Activated naive CD4-positive, alpha-beta T cell (primary cell): ENCODE results near the gene MS4A2.
"Not testable (repeated sequence)": the region's sequence is repeated elsewhere in the genome, so short reads cannot be mapped to it uniquely, and the experiment has no call there.

ENCODE experiments used
- DNase-seq, 4 experiments: peaks; one replicate each; lab custom pipeline; 2025; lab: John Stamatoyannopoulos, UW

Gene MS4A2

GRCh38 chr11:60088364-60088763, at the start of gene MS4A2:
Gene MS4A2 (plus strand): TSS chr11:60088664. CDS start chr11:60088766, 102 bp downstream.
- DNase-seq = no peak

- DNase-seq = no peak
Observed at GRCh38 chr11:60040109-60040508, 48.4 kb upstream of the MS4A2 start, which contains the start of gene OOSP2. Gene OOSP2 (plus strand): TSS chr11:60040409. CDS start chr11:60040460, 51 bp downstream.

GRCh38 chr11:60050422-60050821, 38.0 kb upstream of the MS4A2 start:
- not testable (repeated sequence) for DNase-seq

- not testable (repeated sequence) for DNase-seq
Observed at GRCh38 chr11:60050839-60051238, 37.6 kb upstream of the MS4A2 start.

- DNase-seq = no peak
Observed at GRCh38 chr11:60056349-60056969, 32.0 kb upstream of the MS4A2 start, which contains the start of gene MS4A3. Gene MS4A3 (plus strand): TSS chr11:60056665. CDS start chr11:60061161, 4,496 bp downstream.

- DNase-seq = no peak
Observed at GRCh38 chr11:60059052-60059451, 29.4 kb upstream of the MS4A2 start.

GRCh38 chr11:60059521-60060240, 28.8 kb upstream of the MS4A2 start:
- no peak for DNase-seq

GRCh38 chr11:60064111-60064510, 24.4 kb upstream of the MS4A2 start:
- DNase-seq = no peak

GRCh38 chr11:60065801-60066200, 22.7 kb upstream of the MS4A2 start:
- no peak for DNase-seq

GRCh38 chr11:60069450-60069849, 19.0 kb upstream of the MS4A2 start:
- DNase-seq = no peak

GRCh38 chr11:60071644-60072043, 16.8 kb upstream of the MS4A2 start:
- DNase-seq = not testable (repeated sequence)

- DNase-seq = no peak
Observed at GRCh38 chr11:60077216-60077817, 11.1 kb upstream of the MS4A2 start.

GRCh38 chr11:60077981-60078380, 10.5 kb upstream of the MS4A2 start:
- DNase-seq = no peak

- no peak for DNase-seq
Observed at GRCh38 chr11:60078745-60079144, 9.7 kb upstream of the MS4A2 start.

GRCh38 chr11:60080535-60080934, 7.9 kb upstream of the MS4A2 start:
- DNase-seq = no peak

- no peak for DNase-seq
Observed at GRCh38 chr11:60084631-60085273, 3.7 kb upstream of the MS4A2 start.

GRCh38 chr11:60085909-60086308, 2.6 kb upstream of the MS4A2 start:
- DNase-seq = no peak

- no peak for DNase-seq
Observed at GRCh38 chr11:60087239-60087638, 1.2 kb upstream of the MS4A2 start.

GRCh38 chr11:60095477-60096120, 7.1 kb downstream of the MS4A2 start:
- DNase-seq = no peak

GRCh38 chr11:60097189-60097588, 8.7 kb downstream of the MS4A2 start:
- no peak for DNase-seq

- DNase-seq = no peak
Observed at GRCh38 chr11:60098508-60098907, 10.0 kb downstream of the MS4A2 start.

GRCh38 chr11:60100516-60100915, 12.1 kb downstream of the MS4A2 start:
- no peak for DNase-seq
